NT2/D1 (cell line): ENCODE data around the gene DBF4B.

Experiments used
- DNase-seq: peaks from one replicate; pipeline ENCODE4 v3.0.0-alpha.2; 2011; ENCODE audit warnings: low read depth, low spot score
- H3K27me3 ChIP-seq: 2 replicates; pipeline ENCODE4 v1.6.0; 2011; ENCODE audit warnings: mild to moderate bottlenecking; ENCODE audit not compliant: insufficient read length, insufficient read depth
- H3K36me3 ChIP-seq: 2 replicates; pipeline ENCODE4 v1.6.1; 2011; ENCODE audit warnings: mild to moderate bottlenecking, low read length, mixed read lengths; ENCODE audit not compliant: insufficient read depth, insufficient read length
- H3K4me1 ChIP-seq: 2 replicates; pipeline ENCODE4 v1.5.1; 2011; ENCODE audit not compliant: insufficient read depth, insufficient read length
- H3K4me3 ChIP-seq: 2 replicates; pipeline ENCODE4 v1.5.1; 2011; ENCODE audit warnings: low read depth; ENCODE audit not compliant: insufficient read length
- H3K9ac ChIP-seq: 2 replicates; pipeline ENCODE4 v1.6.0; 2011; ENCODE audit warnings: low read depth; ENCODE audit not compliant: insufficient read length
- H3K9me3 ChIP-seq: 2 replicates; pipeline ENCODE4 v1.5.1; 2011; ENCODE audit warnings: mild to moderate bottlenecking, low read length; ENCODE audit not compliant: insufficient read depth
- SUZ12 ChIP-seq: IDR thresholded peaks from 2 replicates; pipeline ENCODE4 v1.6.1; 2011; ENCODE audit not compliant: insufficient read length, insufficient read depth; ENCODE audit errors: extremely low read depth
- YY1 ChIP-seq: IDR thresholded peaks from 2 replicates; pipeline ENCODE4 v1.6.1; 2011; ENCODE audit not compliant: insufficient read length, insufficient read depth
- ZNF274 ChIP-seq: IDR thresholded peaks from 2 replicates; pipeline ENCODE4 v1.6.1; 2011; ENCODE audit warnings: mild to moderate bottlenecking, low read depth, low read length

Gene DBF4B

GRCh38 chr17:44793885-44794842 lies 85.7 kb downstream of the DBF4B start:
- Histone ChIP-seq H3K9ac (no peak overlapping the region), H3K4me3 (no peak overlapping the region), H3K27me3 (no peaks in the 10 kb centered on the region), H3K9me3 (no peaks in the 10 kb centered on the region), H3K36me3 (peaks cover 22% of the 10 kb centered on the region), H3K4me1 (peaks cover 2% of the 10 kb centered on the region)
- no peak for TF ChIP-seq SUZ12
- no peak for TF ChIP-seq YY1
- no peak for TF ChIP-seq ZNF274
- DNase-seq = no peak

GRCh38 chr17:44794851-44795413 lies 86.5 kb downstream of the DBF4B start:
- DNase-seq = no peak
- H3K4me1 ChIP-seq = peaks cover 2% of the 10 kb centered on the region
- no peak for TF ChIP-seq SUZ12
- peaks cover 27% of the 10 kb centered on the region for H3K36me3 ChIP-seq
- H3K4me3 ChIP-seq = no peak overlapping the region
- H3K9ac ChIP-seq = no peak overlapping the region
- H3K9me3 ChIP-seq = no peaks in the 10 kb centered on the region
- no peaks in the 10 kb centered on the region for H3K27me3 ChIP-seq

DNA sequence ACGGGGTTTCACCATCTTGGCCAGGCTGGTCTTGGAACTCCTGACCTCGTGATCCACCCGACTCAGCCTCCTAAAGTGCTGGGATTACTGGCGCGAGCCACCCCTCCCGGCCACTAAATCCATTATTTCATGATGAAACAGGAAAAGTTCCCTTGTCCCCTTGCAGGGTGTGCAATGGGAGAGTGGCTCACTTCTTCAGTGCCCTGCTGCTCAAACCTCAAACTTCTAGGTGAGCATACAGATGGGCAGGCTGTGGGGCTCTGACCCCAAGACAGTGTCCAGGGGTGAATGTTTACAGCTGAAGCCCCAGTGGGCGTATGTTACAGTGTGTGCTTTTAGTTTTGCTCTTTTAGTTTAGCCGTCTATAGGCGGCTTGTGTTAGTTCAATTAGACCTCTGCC lies 87.0 kb downstream of the DBF4B start:
- Histone ChIP-seq H3K27me3 (no peaks in the 10 kb centered on the region), H3K9me3 (no peaks in the 10 kb centered on the region), H3K36me3 (peaks cover 31% of the 10 kb centered on the region), H3K4me1 (peaks cover 2% of the 10 kb centered on the region), H3K9ac (no peak overlapping the region), H3K4me3 (no peak overlapping the region)
- no peak for DNase-seq
- TF ChIP-seq YY1 (no peak), SUZ12 (no peak), ZNF274 (no peak)

DNA sequence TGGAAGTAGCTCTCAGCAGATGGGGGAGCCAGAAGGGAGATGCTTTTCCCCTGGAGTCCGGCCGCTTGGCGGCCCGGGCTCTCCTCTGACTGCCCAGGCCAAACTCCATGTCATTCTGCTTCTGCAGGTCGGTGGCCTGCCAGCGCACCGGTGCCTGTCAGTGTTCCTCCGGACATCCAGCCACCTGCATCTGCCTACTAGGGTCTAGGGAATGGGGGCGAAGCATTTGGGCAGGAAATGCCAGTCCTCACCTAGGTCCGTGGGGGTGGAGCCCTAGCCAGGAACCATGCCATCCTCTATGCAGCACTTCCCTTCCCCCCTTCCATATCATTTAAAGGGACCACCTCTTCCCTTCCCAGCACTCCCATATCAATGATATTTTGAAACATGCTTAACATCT lies 87.5 kb downstream of the DBF4B start:
- TF ChIP-seq SUZ12 (no peak), ZNF274 (no peak), YY1 (no peak)
- H3K9me3 ChIP-seq = no peaks in the 10 kb centered on the region
- no peak overlapping the region for H3K9ac ChIP-seq
- H3K27me3 ChIP-seq = no peaks in the 10 kb centered on the region
- H3K4me1 ChIP-seq = peaks cover 2% of the 10 kb centered on the region
- no peak for DNase-seq
- peaks cover 33% of the 10 kb centered on the region for H3K36me3 ChIP-seq
- no peak overlapping the region for H3K4me3 ChIP-seq

DNA sequence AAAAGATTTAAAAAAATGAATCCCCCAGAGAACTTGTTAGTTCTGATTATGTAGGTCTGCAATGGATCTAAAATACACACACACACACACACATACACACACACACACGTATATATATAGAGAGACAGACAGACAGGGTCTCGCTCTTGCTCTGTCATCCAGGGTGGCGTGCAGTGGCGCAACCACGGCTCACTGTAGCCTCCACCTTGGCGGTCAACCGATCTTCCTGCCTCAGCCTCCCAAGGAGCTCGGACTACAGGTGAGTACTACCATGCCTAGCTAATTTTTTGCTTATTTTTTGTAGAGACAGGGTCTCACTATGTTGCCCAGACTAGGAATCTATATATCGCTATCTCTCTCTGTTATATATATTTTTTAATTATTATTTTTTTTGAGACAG lies 88.3 kb downstream of the DBF4B start:
- TF ChIP-seq ZNF274 (no peak), YY1 (no peak), SUZ12 (no peak)
- H3K9me3 ChIP-seq = no peaks in the 10 kb centered on the region
- no peak overlapping the region for H3K9ac ChIP-seq
- peaks cover 40% of the 10 kb centered on the region for H3K36me3 ChIP-seq
- no peak overlapping the region for H3K4me3 ChIP-seq
- H3K27me3 ChIP-seq = no peaks in the 10 kb centered on the region
- H3K4me1 ChIP-seq = peaks cover 2% of the 10 kb centered on the region
- no peak for DNase-seq

DNA sequence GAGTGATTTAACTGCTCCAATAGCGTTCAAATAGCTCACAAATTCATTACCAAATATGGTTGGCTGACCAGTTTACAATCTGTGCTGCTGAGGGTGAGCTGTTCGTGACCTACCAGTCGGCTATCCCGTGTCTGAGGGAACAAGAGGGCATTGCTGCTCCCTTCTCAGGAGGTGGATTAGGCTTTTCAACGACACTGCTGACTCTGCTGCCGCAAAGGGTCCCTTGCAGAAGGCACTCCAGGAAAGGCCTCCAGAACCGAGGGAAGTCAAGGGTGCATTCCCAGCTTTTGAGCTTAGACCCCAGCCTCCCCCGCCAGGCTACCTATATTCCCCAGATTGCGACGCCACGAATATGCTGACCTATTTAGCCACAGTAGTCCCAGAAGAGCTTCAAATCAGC lies 89.3 kb downstream of the DBF4B start:
- no peak for DNase-seq
- no peaks in the 10 kb centered on the region for H3K9me3 ChIP-seq
- no peak for TF ChIP-seq SUZ12
- no peak for TF ChIP-seq YY1
- TF ChIP-seq ZNF274 = no peak
- H3K27me3 ChIP-seq = no peaks in the 10 kb centered on the region
- peaks cover 51% of the 10 kb centered on the region for H3K36me3 ChIP-seq
- no peak overlapping the region for H3K4me3 ChIP-seq
- peaks cover 2% of the 10 kb centered on the region for H3K4me1 ChIP-seq
- no peak overlapping the region for H3K9ac ChIP-seq

GRCh38 chr17:44798356-44798755 lies 89.9 kb downstream of the DBF4B start:
- H3K9me3 ChIP-seq = no peaks in the 10 kb centered on the region
- DNase-seq = no peak
- peaks cover 56% of the 10 kb centered on the region for H3K36me3 ChIP-seq
- H3K4me3 ChIP-seq = no peak overlapping the region
- no peak overlapping the region for H3K9ac ChIP-seq
- H3K4me1 ChIP-seq = peaks cover 2% of the 10 kb centered on the region
- H3K27me3 ChIP-seq = no peaks in the 10 kb centered on the region
- TF ChIP-seq ZNF274 = no peak
